ENCODE data around the gene HRAS. TPM values are rescaled to one million over a fixed set of nuclear protein-coding genes. Genes with fewer than 3 reads are reported as not detected.

Gene HRAS
- total RNA-seq, 1 experiment from 2014 or later = 47.2 TPM

GRCh38 chr11:544817-545166, 9.4 kb upstream of the HRAS start:
- Histone ChIP-seq H3K4me2 (no peak overlapping the region), H3K4me1 (replicated peaks; ENCODE audit: insufficient read depth) (no peaks in the 10 kb centered on the region), H3K9me2 (ENCODE audit: insufficient read depth) (no peaks in the 10 kb centered on the region), H3K4me3 (no peak overlapping the region), H3F3A (ENCODE audit: insufficient read depth, low read depth) (no peaks in the 10 kb centered on the region), H3K27ac (no peak overlapping the region), H3K36me3 (ENCODE audit: low read depth) (no peaks in the 10 kb centered on the region), H3K27me3 (ENCODE audit: insufficient read depth, low read depth) (no peaks in the 10 kb centered on the region), H4K20me1 (ENCODE audit: insufficient read depth) (no peaks in the 10 kb centered on the region), H2AFZ (no peak overlapping the region), H3K79me2 (ENCODE audit: low read depth) (no peaks in the 10 kb centered on the region), H3K9me3 (ENCODE audit: insufficient read depth, low read depth) (no peaks in the 10 kb centered on the region)
- intact Hi-C loops (cut with micrococcal nuclease; ENCODE audit: unreplicated experiment) = no loop called here
- TF ChIP-seq CTCF (conservative IDR thresholded peaks at IDR 0.05) (no peak), EZH2 (IDR thresholded peaks at IDR 0.05; ENCODE audit: low read depth) (no peak)
- DNase-seq = no peak
- ChIA-PET POLR2A (ENCODE audit: unreplicated experiment) (no interaction called here), CTCF (no interaction called here)
- BruUV-seq (replicated peaks) = no TSS peak

GRCh38 chr11:541433-541885, 6.1 kb upstream of the HRAS start:
- no TSS peak for BruUV-seq (replicated peaks)
- Histone ChIP-seq H3K4me1 (replicated peaks; ENCODE audit: insufficient read depth) (no peaks in the 10 kb centered on the region), H3K27ac (no peak overlapping the region), H3F3A (ENCODE audit: insufficient read depth, low read depth) (peaks cover 3% of the 10 kb centered on the region), H3K27me3 (ENCODE audit: insufficient read depth, low read depth) (no peaks in the 10 kb centered on the region), H3K9me2 (ENCODE audit: insufficient read depth) (no peaks in the 10 kb centered on the region), H3K9me3 (ENCODE audit: insufficient read depth, low read depth) (no peaks in the 10 kb centered on the region), H3K79me2 (ENCODE audit: low read depth) (no peaks in the 10 kb centered on the region), H3K4me3 (no peak overlapping the region), H4K20me1 (ENCODE audit: insufficient read depth) (no peaks in the 10 kb centered on the region), H3K4me2 (no peak overlapping the region), H3K36me3 (ENCODE audit: low read depth) (no peaks in the 10 kb centered on the region), H2AFZ (no peak overlapping the region)
- TF ChIP-seq CTCF (conservative IDR thresholded peaks at IDR 0.05) = no peak
- no peak for TF ChIP-seq EZH2 (IDR thresholded peaks at IDR 0.05; ENCODE audit: low read depth)
- ChIA-PET CTCF (no interaction called here), POLR2A (ENCODE audit: unreplicated experiment) (no interaction called here)
- intact Hi-C loops (cut with micrococcal nuclease; ENCODE audit: unreplicated experiment) = no loop called here
- no peak for DNase-seq

- TF ChIP-seq EZH2 (IDR thresholded peaks at IDR 0.05; ENCODE audit: low read depth) (no peak), CTCF (conservative IDR thresholded peaks at IDR 0.05) (no peak)
- intact Hi-C loops (cut with micrococcal nuclease; ENCODE audit: unreplicated experiment) = no loop called here
- CTCF ChIA-PET = no interaction called here
- H3K9me3 ChIP-seq (ENCODE audit: insufficient read depth, low read depth) = no peaks in the 10 kb centered on the region
- no peaks in the 10 kb centered on the region for H3K79me2 ChIP-seq (ENCODE audit: low read depth)
- H2AFZ ChIP-seq = no peak overlapping the region
- no peak overlapping the region for H3K4me2 ChIP-seq
- no peaks in the 10 kb centered on the region for H3K27me3 ChIP-seq (ENCODE audit: insufficient read depth, low read depth)
- H3K36me3 ChIP-seq (ENCODE audit: low read depth) = no peaks in the 10 kb centered on the region
- H3K4me3 ChIP-seq = no peak overlapping the region
- POLR2A ChIA-PET (ENCODE audit: unreplicated experiment) = no interaction called here
- BruUV-seq (replicated peaks) = no TSS peak
- no peak for DNase-seq
- H4K20me1 ChIP-seq (ENCODE audit: insufficient read depth) = no peaks in the 10 kb centered on the region
- H3F3A ChIP-seq (ENCODE audit: insufficient read depth, low read depth) = peaks cover 8% of the 10 kb centered on the region
- no peak overlapping the region for H3K27ac ChIP-seq
- H3K9me2 ChIP-seq (ENCODE audit: insufficient read depth) = no peaks in the 10 kb centered on the region
- no peaks in the 10 kb centered on the region for H3K4me1 ChIP-seq (replicated peaks; ENCODE audit: insufficient read depth)
Observed at GRCh38 chr11:540583-541432, 5.4 kb upstream of the HRAS start.
